Activated naive CD4-positive, alpha-beta T cell treated with anti-CD3 and anti-CD28 coated beads, Interleukin-2, amount 50 U/mL, for 72 hours (primary cell): Measurements from ENCODE around the gene SDHD. TPM values are rescaled to one million over a fixed set of nuclear protein-coding genes. Genes with fewer than 3 reads are reported as not detected.
A peak's percentile ranks its signal among the peaks of the same experiment; 100 is the strongest.
"Not testable (repeated sequence)": the region's sequence is repeated elsewhere in the genome, so short reads cannot be mapped to it uniquely, and the experiment has no call there.

Experiments
- ATAC-seq, 2 donors: fragments of 150-1000 bp; cut with Tn5 transposase; 2 replicates each; pipeline ENCODE4 v1.10.0; 2021; ENCODE audit warnings: mild to moderate bottlenecking in 2 of 2, moderate library complexity in 2 of 2
- DNase-seq, 2 donors: peaks; one replicate each; pipeline ENCODE4 v3.0.0; 2021 to 2022; ENCODE audit warnings: low spot score in 2 of 2
- H3K27ac Mint-ChIP-seq, 2 donors: one replicate each; pipeline ENCODE4 v1.8.0; 2022; ENCODE audit warnings: mild to moderate bottlenecking in 2 of 2, mixed read lengths in 2 of 2
- H3K36me3 Mint-ChIP-seq, 2 donors: one replicate each; pipeline ENCODE4 v1.8.0; 2022; ENCODE audit warnings: mixed read lengths in 2 of 2
- H3K9me3 Mint-ChIP-seq, 2 donors: one replicate each; pipeline ENCODE4 v1.8.0; 2022; ENCODE audit warnings: mixed read lengths in 2 of 2
- total RNA-seq, 2 donors: library from RNA; stranded (reverse); gene quantifications; one replicate each; pipeline ENCODE4 v1.2.3, GENCODE V29; 2022

The SDHD gene
- 100 to 1,000 TPM; 106 to 115 TPM for total RNA-seq

- DNase-seq (peak; percentile 92 to 97), ATAC-seq (peak; percentile 86 to 97)
- H3K27ac Mint-ChIP-seq: peak within 1 kb of the TSS; percentile 97 to 99
- no peaks in the 10 kb centered on the region for H3K9me3 Mint-ChIP-seq
- H3K36me3 Mint-ChIP-seq: peaks cover 55 to 59% of the 10 kb centered on the region in 2 donors
Measured at GRCh38 chr11:112086422-112087191, at the start of gene SDHD, which contains the start of gene TIMM8B. Gene SDHD, plus strand, starts transcription at chr11:112086873. Its CDS starts 35 bp downstream, at chr11:112086908. Gene TIMM8B, minus strand, starts transcription at chr11:112086756. Its CDS starts 33 bp downstream, at chr11:112086723.

- no peak for ATAC-seq
- Mint-ChIP-seq H3K36me3 (no peaks in the 10 kb centered on the region), H3K9me3 (no peaks in the 10 kb centered on the region), H3K27ac (no peak overlapping the region)
- no peak for DNase-seq
Measured at GRCh38 chr11:112037527-112037926, 49.1 kb upstream of the SDHD start.

- DNase-seq (no peak), ATAC-seq (no peak)
- H3K36me3 Mint-ChIP-seq: peaks cover 0 to 23% of the 10 kb centered on the region in 2 donors
- H3K27ac Mint-ChIP-seq: peak overlapping the region in 1 of 2 donors; percentile 30
- H3K9me3 Mint-ChIP-seq: no peaks in the 10 kb centered on the region
Measured at GRCh38 chr11:112042161-112042960, 44.3 kb upstream of the SDHD start.

GRCh38 chr11:112042961-112043304 lies 43.7 kb upstream of the SDHD start:
- H3K27ac Mint-ChIP-seq: no peak overlapping the region
- DNase-seq (no peak), ATAC-seq (no peak)
- no peaks in the 10 kb centered on the region for H3K9me3 Mint-ChIP-seq
- H3K36me3 Mint-ChIP-seq: peaks cover 0 to 27% of the 10 kb centered on the region in 2 donors

- no peaks in the 10 kb centered on the region for H3K9me3 Mint-ChIP-seq
- no peak overlapping the region for H3K27ac Mint-ChIP-seq
- H3K36me3 Mint-ChIP-seq: peaks cover 4 to 38% of the 10 kb centered on the region in 2 donors
Measured at GRCh38 chr11:112044961-112045360, 41.7 kb upstream of the SDHD start.

GRCh38 chr11:112046647-112047046 lies 40.0 kb upstream of the SDHD start:
- H3K27ac Mint-ChIP-seq, ATAC-seq, H3K9me3 Mint-ChIP-seq, DNase-seq: not testable (repeated sequence)
- H3K36me3 Mint-ChIP-seq: peaks cover 5 to 38% of the 10 kb centered on the region in 2 donors

More at GRCh38 chr11:112044961-112045360, 41.7 kb upstream of the SDHD start:
- no peak for ATAC-seq
- no peak for DNase-seq

GRCh38 chr11:112048256-112048655 lies 38.4 kb upstream of the SDHD start:
- not testable (repeated sequence) for H3K9me3 Mint-ChIP-seq, ATAC-seq, DNase-seq, H3K27ac Mint-ChIP-seq
- peaks cover 5 to 38% of the 10 kb centered on the region in 2 donors for H3K36me3 Mint-ChIP-seq

- DNase-seq (no peak), ATAC-seq (no peak)
- Mint-ChIP-seq H3K9me3 (no peaks in the 10 kb centered on the region), H3K27ac (no peak overlapping the region), H3K36me3 (peaks cover 5 to 38% of the 10 kb centered on the region in 2 donors)
Measured at GRCh38 chr11:112049777-112050176, 36.9 kb upstream of the SDHD start.

GRCh38 chr11:112050721-112051120 lies 36.0 kb upstream of the SDHD start:
- Mint-ChIP-seq H3K9me3 (no peaks in the 10 kb centered on the region), H3K36me3 (peaks cover 5 to 31% of the 10 kb centered on the region in 2 donors)

GRCh38 chr11:112051768-112052167 lies 34.9 kb upstream of the SDHD start:
- no peak for ATAC-seq
- Mint-ChIP-seq H3K36me3 (peaks cover 10 to 28% of the 10 kb centered on the region in 2 donors), H3K9me3 (no peaks in the 10 kb centered on the region), H3K27ac (peak overlapping the region in 1 of 2 donors; percentile 53)
- no peak for DNase-seq

More at GRCh38 chr11:112050721-112051120, 36.0 kb upstream of the SDHD start:
- no peak overlapping the region for H3K27ac Mint-ChIP-seq
- DNase-seq (no peak), ATAC-seq (no peak)

GRCh38 chr11:112057170-112057569 lies 29.5 kb upstream of the SDHD start:
- Mint-ChIP-seq H3K9me3 (no peaks in the 10 kb centered on the region), H3K36me3 (peaks cover 5 to 7% of the 10 kb centered on the region in 2 donors), H3K27ac (peak overlapping the region; percentile 86 to 94)
- DNase-seq (peak in 1 of 2 donors; percentile 11), ATAC-seq (peak; percentile 70 to 94)

- no peaks in the 10 kb centered on the region for H3K9me3 Mint-ChIP-seq
- peaks cover 5 to 7% of the 10 kb centered on the region in 2 donors for H3K36me3 Mint-ChIP-seq
- H3K27ac Mint-ChIP-seq: no peak overlapping the region
- DNase-seq (no peak), ATAC-seq (no peak)
Measured at GRCh38 chr11:112058103-112058502, 28.6 kb upstream of the SDHD start.

GRCh38 chr11:112062923-112063322 lies 23.8 kb upstream of the SDHD start:
- Mint-ChIP-seq H3K36me3 (no peaks in the 10 kb centered on the region), H3K9me3 (no peaks in the 10 kb centered on the region), H3K27ac (peak overlapping the region in 1 of 2 donors; percentile 52)
- DNase-seq (no peak), ATAC-seq (no peak)

GRCh38 chr11:112073941-112074811 lies 12.5 kb upstream of the SDHD start, which contains the start of the genes NKAPD1 and PIH1D2:
Gene NKAPD1, plus strand, starts transcription at chr11:112074299. Its CDS starts 1,276 bp downstream, at chr11:112075575.
Gene PIH1D2, minus strand, starts transcription at chr11:112074017. Its CDS starts 843 bp downstream, at chr11:112073174.
- peak; percentile 71 to 75 for DNase-seq
- H3K27ac Mint-ChIP-seq: peak within 1 kb of the TSS; percentile 95 to 99
- H3K9me3 Mint-ChIP-seq: no peaks in the 10 kb centered on the region
- peaks cover 10 to 18% of the 10 kb centered on the region in 2 donors for H3K36me3 Mint-ChIP-seq
- peak; percentile 89 to 92 for ATAC-seq

GRCh38 chr11:112082729-112083128 lies 3.9 kb upstream of the SDHD start:
- ATAC-seq: peak; percentile 33 to 81
- DNase-seq: peak in 1 of 2 donors; percentile 28
- peaks cover 33 to 51% of the 10 kb centered on the region in 2 donors for H3K36me3 Mint-ChIP-seq
- peak overlapping the region; percentile 37 to 86 for H3K27ac Mint-ChIP-seq
- no peaks in the 10 kb centered on the region for H3K9me3 Mint-ChIP-seq
